Colonic mucosa (tissue), 4 donors: ENCODE data around the gene DAPP1. TPM values are rescaled to one million over a fixed set of nuclear protein-coding genes. Genes with fewer than 3 reads are reported as not detected.
A peak's percentile ranks its signal among the peaks of the same experiment; 100 is the strongest.
"Not testable (repeated sequence)": the region's sequence is repeated elsewhere in the genome, so short reads cannot be mapped to it uniquely, and the experiment has no call there.

Experiments used
- DNase-seq: peaks from one replicate; pipeline ENCODE4 v3.0.0-alpha.2; 2020
- H3K27ac ChIP-seq: fragments of 200-600 bp; one replicate; pipeline ENCODE4 v1.8.0; 2021
- H3K27me3 ChIP-seq: fragments of 200-600 bp; one replicate; pipeline ENCODE4 v1.8.0; 2021
- H3K36me3 ChIP-seq: fragments of 200-600 bp; one replicate; pipeline ENCODE4 v1.8.0; 2021
- H3K4me1 ChIP-seq: fragments of 200-600 bp; one replicate; pipeline ENCODE4 v1.8.0; 2021; ENCODE audit warnings: mild to moderate bottlenecking
- H3K4me3 ChIP-seq: fragments of 200-600 bp; one replicate; pipeline ENCODE4 v1.8.0; 2021
- H3K9ac ChIP-seq, 2 donors: one replicate each; pipeline ENCODE4 v1.7.0; 2013; ENCODE audit warnings: control low read depth in 2 of 2, low read depth in 2 of 2, low read length in 2 of 2
- H3K9me3 ChIP-seq: fragments of 200-600 bp; one replicate; pipeline ENCODE4 v1.8.0; 2021
- CTCF ChIP-seq: fragments of 200-600 bp; IDR thresholded peaks from one replicate; pipeline ENCODE4 v1.8.0; 2022; ENCODE audit warnings: antibody characterized with exemption, mild to moderate bottlenecking
- intact Hi-C: fragments of 100-400 bp; cut with DNase I; formaldehyde crosslinking; loops from one replicate; pipeline ENCODE4 v1.14.1; 2022
- total RNA-seq, 2 donors: library from RNA; stranded (reverse); fragmentation: NEBNext Ultra II Directional in 1 of 2; extraction: Animal tissue kit (Norgen Biotek cat#: 25700) in 1 of 2; gene quantifications; one replicate each; pipeline ENCODE4 v1.2.1, GENCODE V29; 2021
- donor health status: healthy.
- donor health status: DM: no; HTN: no; CAD: no.
- donor health status: DM: no; HTN: no; CAD: no.

Gene DAPP1
- 1 to 10 TPM; 3.6 to 5.0 TPM for total RNA-seq

- Histone ChIP-seq H3K27me3 (no peaks in the 10 kb centered on the region), H3K4me1 (peaks cover 3% of the 10 kb centered on the region), H3K9ac (peak within 1 kb of the TSS; percentile 14 to 47), H3K27ac (peak within 1 kb of the TSS; percentile 65), H3K36me3 (no peaks in the 10 kb centered on the region), H3K9me3 (no peaks in the 10 kb centered on the region), H3K4me3 (peak within 1 kb of the TSS; percentile 16)
- peak; percentile 68 for DNase-seq
- no peak for TF ChIP-seq CTCF
- intact Hi-C loops, result no loop called here
These were observed at the start of gene DAPP1 for GRCh38 chr4:99816545-99817308. DAPP1 (plus strand) TSS chr4:99816827; CDS start chr4:99816914, 87 bp downstream.

- H3K4me3 ChIP-seq, intact Hi-C loops, H3K4me1 ChIP-seq, H3K9me3 ChIP-seq, DNase-seq, H3K9ac ChIP-seq, H3K27me3 ChIP-seq, H3K36me3 ChIP-seq, H3K27ac ChIP-seq: not testable (repeated sequence)
These were observed 45.8 kb upstream of the DAPP1 start for GRCh38 chr4:99770842-99771241.

- no peak overlapping the region for H3K4me3 ChIP-seq
- H3K36me3 ChIP-seq, result no peaks in the 10 kb centered on the region
- TF ChIP-seq CTCF, result no peak
- H3K27me3 ChIP-seq, result no peaks in the 10 kb centered on the region
- H3K27ac ChIP-seq, result no peak overlapping the region
- no peaks in the 10 kb centered on the region for H3K9me3 ChIP-seq
- H3K9ac ChIP-seq, result no peak overlapping the region
- no peaks in the 10 kb centered on the region for H3K4me1 ChIP-seq
- intact Hi-C loops, result no loop called here
- DNase-seq, result no peak
These were observed 32.7 kb upstream of the DAPP1 start for GRCh38 chr4:99783940-99784339.

- H3K27me3 ChIP-seq, result no peaks in the 10 kb centered on the region
- H3K4me1 ChIP-seq, result no peaks in the 10 kb centered on the region
- TF ChIP-seq CTCF, result no peak
- no peaks in the 10 kb centered on the region for H3K36me3 ChIP-seq
- no peaks in the 10 kb centered on the region for H3K9me3 ChIP-seq
- intact Hi-C loops, result no loop called here
- DNase-seq, result no peak
- no peak overlapping the region for H3K4me3 ChIP-seq
- no peak overlapping the region for H3K9ac ChIP-seq
- H3K27ac ChIP-seq, result no peak overlapping the region
These were observed 31.8 kb upstream of the DAPP1 start for GRCh38 chr4:99784842-99785241.

GRCh38 chr4:99790796-99791617, 25.6 kb upstream of the DAPP1 start:
- Histone ChIP-seq H3K36me3 (no peaks in the 10 kb centered on the region), H3K4me1 (no peaks in the 10 kb centered on the region), H3K9me3 (no peaks in the 10 kb centered on the region), H3K27ac (no peak overlapping the region), H3K27me3 (no peaks in the 10 kb centered on the region), H3K4me3 (no peak overlapping the region), H3K9ac (no peak overlapping the region)
- intact Hi-C loops, result no loop called here
- no peak for DNase-seq
- no peak for TF ChIP-seq CTCF
